Ovary (tissue), 3 donors: ENCODE data around the gene DOC2A.
"Not testable (repeated sequence)": the region's sequence is repeated elsewhere in the genome, so short reads cannot be mapped to it uniquely, and the experiment has no call there.

Experiments
- CTCF ChIP-seq, 3 donors: fragments of 450-650 bp in 2 of 3; fragments of 200-600 bp in 1 of 3; IDR thresholded peaks; one replicate each; pipeline versions ENCODE4 v1.5.1 to v1.8.0; 2016 to 2022; ENCODE audit warnings: antibody characterized with exemption in 3 of 3, mild to moderate bottlenecking in 1 of 3
- EP300 ChIP-seq: sonication (generic); formaldehyde crosslinking; IDR thresholded peaks from one replicate; pipeline ENCODE4 v1.6.1; 2017; ENCODE audit warnings: antibody characterized with exemption
- POLR2A ChIP-seq: fragments of 450-650 bp; IDR thresholded peaks from one replicate; pipeline ENCODE4 v1.6.1; 2017; ENCODE audit warnings: antibody characterized with exemption, mild to moderate bottlenecking, moderate library complexity
- donor health status: DM: no; HTN: no; CAD: no.

- not testable (repeated sequence) for TF ChIP-seq POLR2A; CTCF (IDR thresholded peaks at IDR 0.05); EP300
Measured at GRCh38 chr16:30017937-30018336, 7.1 kb upstream of the DOC2A start.
